Esophagus muscularis mucosa (tissue), 4 donors: ENCODE results near the gene CTTNBP2NL. TPM values are rescaled to one million over a fixed set of nuclear protein-coding genes. Genes with fewer than 3 reads are reported as not detected.
"Not testable (repeated sequence)": the region's sequence is repeated elsewhere in the genome, so short reads cannot be mapped to it uniquely, and the experiment has no call there.

ENCODE experiments used
- DNase-seq: peaks from one replicate; pipeline ENCODE4 v3.0.0-alpha.2; 2017; ENCODE audit errors: extremely low spot score
- H3K27ac ChIP-seq, 4 donors: fragments of 200-600 bp; sonication (generic); replicated peaks in 1 of 4; 1 replicate in 3 of 4; 2 replicates in 1 of 4; pipeline ENCODE4 v1.5.1; 2016 to 2019; ENCODE audit warnings: mild to moderate bottlenecking in 1 of 4
- H3K27me3 ChIP-seq, 4 donors: fragments of 200-600 bp; sonication (generic); one replicate each; pipeline versions ENCODE4 v1.5.1 to v1.6.0; 2016 to 2019
- H3K36me3 ChIP-seq, 4 donors: fragments of 200-600 bp; sonication (generic); one replicate each; pipeline ENCODE4 v1.5.1; 2016 to 2019
- H3K4me1 ChIP-seq, 4 donors: fragments of 200-600 bp; sonication (generic); one replicate each; pipeline ENCODE4 v1.5.1; 2016 to 2019
- H3K4me3 ChIP-seq, 4 donors: fragments of 200-600 bp; sonication (generic); 1 replicate in 2 of 4; 2 replicates in 2 of 4; pipeline ENCODE4 v1.5.1; 2016 to 2019; ENCODE audit warnings: mild to moderate bottlenecking in 4 of 4, moderate library complexity in 1 of 4
- H3K9me3 ChIP-seq, 4 donors: fragments of 200-600 bp; sonication (generic); 1 replicate in 3 of 4; 2 replicates in 1 of 4; pipeline ENCODE4 v1.5.1; 2016 to 2019
- CTCF ChIP-seq, 3 experiments: fragments of 200-600 bp in 2 of 3; fragments of 450-650 bp in 1 of 3; sonication (generic) in 2 of 3; IDR thresholded peaks; one replicate each; pipeline ENCODE4 v1.5.1; 2017 to 2019; ENCODE audit warnings: antibody characterized with exemption in 3 of 3, mild to moderate bottlenecking in 2 of 3, moderate library complexity in 1 of 3
- EP300 ChIP-seq: sonication (generic); formaldehyde crosslinking; IDR thresholded peaks from one replicate; pipeline ENCODE4 v1.6.1; 2017; ENCODE audit warnings: antibody characterized with exemption
- POLR2A ChIP-seq: fragments of 450-650 bp; IDR thresholded peaks from one replicate; pipeline ENCODE4 v1.6.1; 2017; ENCODE audit warnings: antibody characterized with exemption, moderate library complexity, mild to moderate bottlenecking, low read depth
- POLR2AphosphoS5 ChIP-seq, 2 donors: sonication (generic); formaldehyde crosslinking; IDR thresholded peaks; one replicate each; pipeline ENCODE4 v1.6.1; 2017; ENCODE audit warnings: antibody characterized with exemption in 2 of 2
- WGBS: methylation state at CpG from one replicate; pipeline ENCODE4 v1.1.5; 2018; 5-methylcytosine and 5-hydroxymethylcytosine counted together
- intact Hi-C: fragments of 100-400 bp; cut with DNase I; formaldehyde crosslinking; loops from one replicate; pipeline ENCODE4 v1.15.1; 2023
- total RNA-seq, 4 donors: library from RNA; depleted of rRNA; stranded (reverse); fragments of >200 nt; gene quantifications; one replicate each; pipeline versions ENCODE4 v1.1.0 to v1.2.1, GENCODE V29; 2016

CTTNBP2NL gene
- total RNA-seq, 4 donors from 2014 or later = 16.2 to 26.9 (median 19.0) TPM

- H3K4me3 ChIP-seq = no peak overlapping the region
- 71% methylated on average over 1 of the region's 1 CpG for WGBS
These were observed 35.0 kb downstream of the CTTNBP2NL start for GRCh38 chr1:112431038-112431437.

GRCh38 chr1:112435448-112435847 is 39.4 kb downstream of the CTTNBP2NL start:
- Histone ChIP-seq H3K36me3 (no peaks in the 10 kb centered on the region), H3K27me3 (no peaks in the 10 kb centered on the region), H3K27ac (peak overlapping the region in 3 of 4 donors; percentile 37 to 69 (median 51)), H3K4me3 (no peak overlapping the region), H3K9me3 (no peaks in the 10 kb centered on the region), H3K4me1 (peaks cover 25 to 71% (median 46%) of the 10 kb centered on the region in 4 donors)
- intact Hi-C loops = no loop called here
- no peak for TF ChIP-seq EP300
- TF ChIP-seq POLR2A = no peak
- no peak for TF ChIP-seq CTCF (IDR thresholded peaks at IDR 0.05)
- no peak for TF ChIP-seq POLR2AphosphoS5 (IDR thresholded peaks at IDR 0.05)
- WGBS = 33% methylated on average over 3 of the region's 3 CpGs
- DNase-seq = no peak

More at GRCh38 chr1:112431038-112431437, 35.0 kb downstream of the CTTNBP2NL start:
- TF ChIP-seq CTCF (IDR thresholded peaks at IDR 0.05) = no peak
- TF ChIP-seq POLR2A = no peak
- TF ChIP-seq EP300 = no peak
- TF ChIP-seq POLR2AphosphoS5 (IDR thresholded peaks at IDR 0.05) = no peak
- no peak for DNase-seq
- H3K4me1 ChIP-seq = peaks cover 8 to 45% (median 17%) of the 10 kb centered on the region in 4 donors
- intact Hi-C loops = no loop called here
- no peaks in the 10 kb centered on the region for H3K36me3 ChIP-seq
- H3K9me3 ChIP-seq = no peaks in the 10 kb centered on the region
- no peaks in the 10 kb centered on the region for H3K27me3 ChIP-seq
- peak overlapping the region; percentile 28 to 42 (median 37) for H3K27ac ChIP-seq

- Histone ChIP-seq H3K27ac (peak overlapping the region in 3 of 4 donors; percentile 35 to 69 (median 51)), H3K27me3 (no peaks in the 10 kb centered on the region), H3K4me1 (peaks cover 25 to 64% (median 44%) of the 10 kb centered on the region in 4 donors), H3K36me3 (no peaks in the 10 kb centered on the region), H3K9me3 (no peaks in the 10 kb centered on the region), H3K4me3 (no peak overlapping the region)
- no peak for DNase-seq
- intact Hi-C loops = no loop called here
- 77% methylated on average over 5 of the region's 5 CpGs for WGBS
- TF ChIP-seq CTCF (IDR thresholded peaks at IDR 0.05) = no peak
- peak in 1 of 2 donors; percentile 30 for TF ChIP-seq POLR2AphosphoS5 (IDR thresholded peaks at IDR 0.05)
These were observed 40.6 kb downstream of the CTTNBP2NL start for GRCh38 chr1:112436384-112437156.

- intact Hi-C loops, H3K9me3 ChIP-seq, H3K36me3 ChIP-seq, H3K4me3 ChIP-seq, DNase-seq, H3K27me3 ChIP-seq: not testable (repeated sequence)
- WGBS = 64% methylated on average over 2 of the region's 2 CpGs
- H3K4me1 ChIP-seq = peaks cover 28 to 78% (median 49%) of the 10 kb centered on the region in 4 donors
- H3K27ac ChIP-seq = peak overlapping the region; percentile 35 to 68 (median 54)
These were observed 42.1 kb downstream of the CTTNBP2NL start for GRCh38 chr1:112438156-112438555.

- intact Hi-C loops = no loop called here
These were observed 43.6 kb downstream of the CTTNBP2NL start for GRCh38 chr1:112439592-112439991.

More at GRCh38 chr1:112439592-112439991, 43.6 kb downstream of the CTTNBP2NL start:
- WGBS = 46% methylated on average over 2 of the region's 2 CpGs
- Histone ChIP-seq H3K36me3 (no peaks in the 10 kb centered on the region), H3K9me3 (no peaks in the 10 kb centered on the region), H3K27me3 (no peaks in the 10 kb centered on the region), H3K27ac (peak overlapping the region; percentile 35 to 68 (median 54)), H3K4me3 (no peak overlapping the region), H3K4me1 (peaks cover 36 to 79% (median 59%) of the 10 kb centered on the region in 4 donors)
- TF ChIP-seq POLR2A = no peak
- no peak for DNase-seq
